BJ (cell line): ENCODE data around the gene SULF2. TPM values are rescaled to one million over a fixed set of nuclear protein-coding genes. Genes with fewer than 3 reads are reported as not detected.

ENCODE experiments used
- CTCF ChIA-PET: fragments of 350-600 bp; formaldehyde crosslinking; extraction: SDS; loops from one replicate; lab custom pipeline; 2021; ENCODE audit warnings: antibody characterized with exemption, inconsistent platforms; lab: Yijun Ruan, JAX
- POLR2A ChIA-PET: fragments of 300-600 bp; sonication (Branson Sonifier 250); formaldehyde crosslinking; extraction: SDS; loops from one replicate; lab custom pipeline; 2021; ENCODE audit warnings: antibody characterized with exemption; lab: Charles Lee
- DNase-seq: peaks from one replicate; pipeline ENCODE4 v3.0.0-alpha.2; 2011; ENCODE audit warnings: low read depth
- H3K27me3 ChIP-seq: 2 replicates; pipeline ENCODE4 v1.6.0; 2011; ENCODE audit warnings: low read length; ENCODE audit not compliant: control insufficient read depth, insufficient read depth
- H3K36me3 ChIP-seq: 2 replicates; pipeline ENCODE4 v1.5.1; 2011; ENCODE audit warnings: low read length; ENCODE audit not compliant: control insufficient read depth, insufficient read depth
- H3K4me3 ChIP-seq: 2 replicates; pipeline ENCODE4 v1.5.1; 2011; ENCODE audit warnings: low read depth, mild to moderate bottlenecking, control low read depth, low read length
- polyA plus RNA-seq: library from polyadenylated mRNA; depleted of rRNA; stranded (reverse); fragments of >200 nt; gene quantifications from 2 replicates; pipeline ENCODE4 v1.2.3, GENCODE V29; 2011
- TF ChIP-seq, protein P1 (sequence below): IDR thresholded peaks from 2 replicates; pipeline ENCODE4 v1.5.1; 2011; ENCODE audit warnings: low read depth, mild to moderate bottlenecking, control low read depth, inconsistent platforms, low read length, moderate library complexity; ENCODE audit not compliant: insufficient read depth

SULF2 gene
- polyA plus RNA-seq, 1 experiment, result 13.2 TPM

DNA sequence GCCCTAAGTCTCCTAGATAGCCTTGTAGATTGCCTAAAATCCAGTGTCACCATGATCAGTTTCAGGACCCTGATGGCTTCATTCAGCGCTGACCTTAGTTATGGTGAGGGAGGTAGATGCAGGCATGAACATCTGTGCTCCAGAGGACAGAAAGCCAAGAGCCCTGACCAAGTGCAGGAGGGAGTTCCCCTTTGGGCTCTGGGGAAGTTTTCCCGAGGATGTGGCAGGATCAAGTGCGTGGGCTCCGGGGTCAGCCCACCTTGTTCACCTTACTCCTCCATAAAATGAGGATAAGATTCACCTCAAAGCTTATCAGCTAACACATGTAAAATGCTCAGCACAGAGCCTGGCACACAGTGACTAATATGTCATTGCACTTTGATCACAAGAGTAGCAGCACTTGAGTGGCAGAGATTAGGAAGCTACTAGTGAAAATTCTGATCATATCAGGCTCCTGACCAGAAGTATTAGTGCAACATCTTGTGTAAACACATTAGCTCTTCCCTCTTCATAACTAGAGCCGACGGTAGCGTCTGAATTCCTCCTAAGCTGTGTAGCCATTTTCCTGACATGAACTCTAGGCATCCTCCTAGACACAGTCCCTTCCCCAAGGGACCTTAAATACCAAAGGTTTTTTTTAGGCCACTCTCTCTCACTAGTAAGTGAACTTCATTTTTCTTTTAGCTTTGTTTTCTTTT lies 125.2 kb downstream of the SULF2 start:
- CTCF ChIA-PET, result interaction anchor here (1.1 to 8.4 kb wide), 4 partner anchors 11 to 960 kb away, joined by 3 to 163 read pairs (median 21); partner anchors contain the start of gene SULF2
- Histone ChIP-seq H3K36me3 (peaks cover 12% of the 10 kb centered on the region), H3K4me3 (no peak overlapping the region), H3K27me3 (no peaks in the 10 kb centered on the region)
- POLR2A ChIA-PET, result no interaction called here
- DNase-seq, result no peak
- TF ChIP-seq, protein P1, sequence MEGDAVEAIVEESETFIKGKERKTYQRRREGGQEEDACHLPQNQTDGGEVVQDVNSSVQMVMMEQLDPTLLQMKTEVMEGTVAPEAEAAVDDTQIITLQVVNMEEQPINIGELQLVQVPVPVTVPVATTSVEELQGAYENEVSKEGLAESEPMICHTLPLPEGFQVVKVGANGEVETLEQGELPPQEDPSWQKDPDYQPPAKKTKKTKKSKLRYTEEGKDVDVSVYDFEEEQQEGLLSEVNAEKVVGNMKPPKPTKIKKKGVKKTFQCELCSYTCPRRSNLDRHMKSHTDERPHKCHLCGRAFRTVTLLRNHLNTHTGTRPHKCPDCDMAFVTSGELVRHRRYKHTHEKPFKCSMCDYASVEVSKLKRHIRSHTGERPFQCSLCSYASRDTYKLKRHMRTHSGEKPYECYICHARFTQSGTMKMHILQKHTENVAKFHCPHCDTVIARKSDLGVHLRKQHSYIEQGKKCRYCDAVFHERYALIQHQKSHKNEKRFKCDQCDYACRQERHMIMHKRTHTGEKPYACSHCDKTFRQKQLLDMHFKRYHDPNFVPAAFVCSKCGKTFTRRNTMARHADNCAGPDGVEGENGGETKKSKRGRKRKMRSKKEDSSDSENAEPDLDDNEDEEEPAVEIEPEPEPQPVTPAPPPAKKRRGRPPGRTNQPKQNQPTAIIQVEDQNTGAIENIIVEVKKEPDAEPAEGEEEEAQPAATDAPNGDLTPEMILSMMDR, result no peak

DNA sequence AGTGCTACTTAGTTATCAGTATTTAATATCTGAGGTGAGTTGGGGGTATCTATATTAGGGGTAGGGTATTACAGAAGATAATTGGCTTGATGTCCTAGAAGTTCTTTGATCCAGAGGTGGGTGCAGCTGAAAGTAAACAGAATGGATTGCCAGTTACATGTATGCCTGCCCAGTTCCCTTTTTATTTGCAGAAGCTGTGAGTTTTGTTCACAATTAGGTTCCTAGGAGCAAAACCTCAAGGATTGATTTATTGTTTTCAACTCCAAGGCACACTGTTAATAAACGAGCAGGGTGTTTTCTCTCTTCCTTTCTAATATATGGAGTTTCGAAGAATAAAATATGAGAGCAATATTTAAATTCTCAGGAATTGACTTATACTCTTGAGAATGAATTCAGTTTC lies 129.0 kb downstream of the SULF2 start:
- no peak overlapping the region for H3K4me3 ChIP-seq
- no peaks in the 10 kb centered on the region for H3K27me3 ChIP-seq
- H3K36me3 ChIP-seq, result peaks cover 4% of the 10 kb centered on the region
- ChIA-PET CTCF (no interaction called here), POLR2A (no interaction called here)
- TF ChIP-seq, protein P1, result no peak
- no peak for DNase-seq

DNA sequence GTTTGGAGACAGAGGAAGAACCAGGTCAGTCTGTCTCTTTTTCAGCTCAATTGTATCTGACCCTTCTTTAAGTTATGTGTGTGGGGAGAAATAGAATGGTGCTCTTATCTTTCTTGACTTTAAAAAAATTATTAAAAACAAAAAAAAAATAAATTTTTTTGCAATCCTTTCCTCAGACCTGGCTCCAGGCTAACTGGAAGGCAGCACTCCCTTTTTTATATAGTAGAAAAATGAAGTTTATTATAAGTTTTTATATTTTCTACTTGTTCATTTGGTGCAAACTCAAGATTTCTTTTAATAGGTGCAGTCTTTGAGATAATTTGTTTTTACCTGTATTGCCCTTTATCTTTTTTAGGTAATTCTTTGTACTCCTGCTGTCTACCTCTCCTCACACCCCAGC lies 129.6 kb downstream of the SULF2 start:
- peaks cover 6% of the 10 kb centered on the region for H3K36me3 ChIP-seq
- no peaks in the 10 kb centered on the region for H3K27me3 ChIP-seq
- TF ChIP-seq, protein P1, result no peak
- ChIA-PET POLR2A (no interaction called here), CTCF (no interaction called here)
- DNase-seq, result no peak
- no peak overlapping the region for H3K4me3 ChIP-seq

DNA sequence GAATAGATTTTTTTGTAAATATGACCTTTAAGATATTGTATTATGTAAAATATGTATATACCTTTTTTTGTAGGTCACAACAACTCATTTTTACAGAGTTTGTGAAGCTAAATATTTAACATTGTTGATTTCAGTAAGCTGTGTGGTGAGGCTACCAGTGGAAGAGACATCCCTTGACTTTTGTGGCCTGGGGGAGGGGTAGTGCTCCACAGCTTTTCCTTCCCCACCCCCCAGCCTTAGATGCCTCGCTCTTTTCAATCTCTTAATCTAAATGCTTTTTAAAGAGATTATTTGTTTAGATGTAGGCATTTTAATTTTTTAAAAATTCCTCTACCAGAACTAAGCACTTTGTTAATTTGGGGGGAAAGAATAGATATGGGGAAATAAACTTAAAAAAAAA lies 130.9 kb downstream of the SULF2 start:
- Histone ChIP-seq H3K4me3 (no peak overlapping the region), H3K27me3 (no peaks in the 10 kb centered on the region), H3K36me3 (peaks cover 6% of the 10 kb centered on the region)
- no peak for DNase-seq
- TF ChIP-seq, protein P1, result no peak
- ChIA-PET POLR2A (no interaction called here), CTCF (interaction anchor here (2.8 kb wide), 1 partner anchor 9 kb away, joined by 18 read pairs; no protein-coding TSS in a partner anchor)

DNA sequence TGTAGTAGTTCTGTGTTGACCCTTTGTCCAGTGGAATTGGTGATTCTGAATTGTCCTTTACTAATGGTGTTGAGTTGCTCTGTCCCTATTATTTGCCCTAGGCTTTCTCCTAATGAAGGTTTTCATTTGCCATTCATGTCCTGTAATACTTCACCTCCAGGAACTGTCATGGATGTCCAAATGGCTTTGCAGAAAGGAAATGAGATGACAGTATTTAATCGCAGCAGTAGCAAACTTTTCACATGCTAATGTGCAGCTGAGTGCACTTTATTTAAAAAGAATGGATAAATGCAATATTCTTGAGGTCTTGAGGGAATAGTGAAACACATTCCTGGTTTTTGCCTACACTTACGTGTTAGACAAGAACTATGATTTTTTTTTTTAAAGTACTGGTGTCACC lies 131.4 kb downstream of the SULF2 start:
- CTCF ChIA-PET, result interaction anchor here (2.8 kb wide), 1 partner anchor 9 kb away, joined by 18 read pairs; no protein-coding TSS in a partner anchor
- Histone ChIP-seq H3K4me3 (no peak overlapping the region), H3K36me3 (peaks cover 8% of the 10 kb centered on the region), H3K27me3 (no peaks in the 10 kb centered on the region)
- DNase-seq, result no peak
- POLR2A ChIA-PET, result no interaction called here
- TF ChIP-seq, protein P1, result no peak
